GM04504 (cell line): ENCODE measurements around the gene HOXD13.

Source experiments
- DNase-seq: peaks from one replicate; pipeline ENCODE4 v3.0.0-alpha.2; 2012; ENCODE audit warnings: low read depth

The HOXD13 gene

DNA sequence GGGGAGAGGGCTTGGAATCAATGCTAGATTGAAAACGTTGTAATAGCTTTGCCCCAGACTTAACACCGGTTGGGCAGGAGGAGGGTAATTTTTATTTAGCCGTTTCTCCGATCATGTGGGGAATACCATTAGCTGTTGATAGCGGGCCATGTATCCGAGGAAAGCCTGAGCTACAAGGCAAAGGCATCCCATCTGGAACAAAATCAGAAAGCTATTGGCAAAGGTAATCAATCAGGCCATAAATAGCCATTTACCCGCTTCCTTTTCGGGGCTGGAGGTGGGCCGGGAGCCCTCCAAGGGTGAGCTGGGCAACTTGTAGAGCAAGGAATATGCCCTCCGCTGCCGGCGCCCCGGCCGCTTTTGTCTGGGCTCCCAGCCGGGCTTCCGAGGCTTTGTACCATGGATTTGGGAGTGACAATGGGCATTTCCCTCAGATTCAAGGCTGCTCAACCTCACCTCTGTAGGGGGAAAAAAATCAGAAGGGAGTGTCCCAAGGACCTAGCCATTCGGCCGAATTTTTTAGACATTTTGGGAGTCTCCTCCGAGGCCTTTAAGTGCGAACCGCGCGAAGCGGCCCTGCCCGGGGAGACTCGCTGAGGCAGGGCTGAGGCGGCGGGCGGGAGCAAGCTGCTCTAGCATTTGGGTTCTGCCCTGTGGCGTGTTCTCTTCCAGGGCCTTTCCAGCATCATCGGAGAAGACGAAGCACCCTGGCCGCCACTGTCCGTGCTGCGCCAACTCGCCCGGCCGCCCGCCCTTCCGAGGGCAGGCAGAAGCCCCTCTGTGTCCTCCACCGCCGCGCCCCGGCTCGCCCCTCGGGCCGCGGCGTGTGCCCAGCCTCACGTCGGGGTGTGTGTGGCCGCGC, 28.9 kb downstream of the HOXD13 start:
- DNase-seq = no peak

DNA sequence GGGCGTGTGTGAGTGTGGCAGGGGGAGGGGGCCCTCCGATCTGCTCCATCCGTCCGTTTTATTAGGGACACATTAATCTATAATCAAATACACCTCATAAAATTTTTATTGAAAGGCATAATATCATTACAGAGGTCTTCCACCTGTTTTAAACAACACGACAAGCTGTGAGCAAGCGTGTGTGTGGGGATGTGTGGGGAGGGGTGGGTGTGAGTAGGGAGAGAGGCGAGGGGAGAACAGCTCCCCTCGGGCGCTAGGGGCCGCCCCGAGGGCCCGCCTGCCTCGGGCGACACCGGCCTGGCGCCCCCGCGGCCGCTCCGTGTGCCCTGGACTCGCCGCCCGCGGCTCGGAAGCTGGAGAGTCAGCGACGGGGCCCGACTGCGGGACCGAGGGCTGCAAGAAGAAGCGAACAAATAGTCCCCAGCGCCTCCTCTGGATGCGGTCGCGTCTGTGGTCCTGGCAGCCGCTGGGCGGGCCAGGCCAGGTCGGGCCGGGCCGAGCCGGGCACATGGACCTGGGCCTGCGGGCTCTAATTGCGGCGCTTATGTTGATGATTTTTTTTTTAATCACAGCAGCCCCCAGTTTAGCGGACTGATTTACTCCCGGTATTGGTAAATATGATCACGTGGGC, 29.6 kb downstream of the HOXD13 start:
- DNase-seq = peak; percentile 57

- DNase-seq = no peak
Measured at GRCh38 chr2:176122683-176123410, 30.3 kb downstream of the HOXD13 start, which contains the start of gene HOXD9. HOXD9 (plus strand) TSS chr2:176122719; CDS start chr2:176122769, 50 bp downstream.

- no peak for DNase-seq
Measured at GRCh38 chr2:176123411-176124109, 31.0 kb downstream of the HOXD13 start.

- DNase-seq = no peak
Measured at GRCh38 chr2:176124110-176124946, 31.8 kb downstream of the HOXD13 start.

DNA sequence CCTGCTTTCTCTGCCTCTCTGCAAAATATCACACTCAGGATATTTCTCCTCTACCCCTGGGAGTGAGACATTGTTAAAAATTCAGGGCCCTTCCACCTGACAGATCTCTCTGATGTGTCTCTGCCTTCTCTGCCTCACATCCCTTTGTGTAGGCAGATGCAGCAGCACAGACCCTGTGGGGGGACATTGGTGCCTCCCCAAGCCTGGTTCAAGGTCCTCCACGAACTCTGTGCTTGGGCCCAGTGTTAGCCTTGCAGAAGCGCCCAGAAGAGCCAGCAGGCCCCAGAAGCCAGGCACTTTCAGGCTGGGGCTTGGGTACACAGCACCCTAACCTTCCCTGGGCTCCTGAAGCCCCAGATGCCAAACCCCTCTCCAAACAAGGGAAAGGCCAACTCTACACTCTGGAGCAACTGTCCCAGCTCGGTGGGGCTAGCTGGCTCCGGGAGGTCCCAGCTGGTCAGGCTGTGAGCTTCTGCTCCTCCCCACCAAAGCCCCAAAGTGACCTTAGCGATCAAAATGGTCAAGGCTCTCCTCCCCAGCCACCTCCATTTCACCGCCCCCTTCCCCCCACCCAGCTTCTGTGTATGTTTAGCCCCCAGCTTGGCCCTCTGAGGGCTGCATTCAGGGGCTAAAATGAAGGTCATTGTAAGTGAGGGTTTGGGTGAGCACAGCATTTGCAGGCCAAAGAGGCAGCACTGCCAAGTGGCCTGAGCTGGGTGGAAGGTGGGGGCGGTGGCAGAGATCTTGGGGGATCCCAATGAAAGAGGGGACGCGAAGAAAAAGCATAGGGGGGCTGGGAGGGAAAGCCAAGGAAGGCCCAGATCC, 32.6 kb downstream of the HOXD13 start:
- DNase-seq = no peak

DNA sequence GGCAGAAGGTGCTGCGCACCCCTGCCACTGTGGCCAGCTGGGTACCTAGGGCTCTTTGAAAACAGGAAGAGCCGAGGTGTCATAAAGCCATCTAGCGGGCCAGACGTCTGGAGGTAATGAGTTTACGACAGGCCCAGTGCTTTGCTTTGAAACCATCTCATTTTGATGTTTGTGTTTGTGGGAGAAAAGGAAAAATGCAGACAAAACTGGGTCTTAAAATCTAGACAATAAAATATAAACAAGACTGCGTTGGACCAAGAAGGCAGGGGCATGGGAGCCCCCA, 33.2 kb downstream of the HOXD13 start:
- DNase-seq = no peak

DNA sequence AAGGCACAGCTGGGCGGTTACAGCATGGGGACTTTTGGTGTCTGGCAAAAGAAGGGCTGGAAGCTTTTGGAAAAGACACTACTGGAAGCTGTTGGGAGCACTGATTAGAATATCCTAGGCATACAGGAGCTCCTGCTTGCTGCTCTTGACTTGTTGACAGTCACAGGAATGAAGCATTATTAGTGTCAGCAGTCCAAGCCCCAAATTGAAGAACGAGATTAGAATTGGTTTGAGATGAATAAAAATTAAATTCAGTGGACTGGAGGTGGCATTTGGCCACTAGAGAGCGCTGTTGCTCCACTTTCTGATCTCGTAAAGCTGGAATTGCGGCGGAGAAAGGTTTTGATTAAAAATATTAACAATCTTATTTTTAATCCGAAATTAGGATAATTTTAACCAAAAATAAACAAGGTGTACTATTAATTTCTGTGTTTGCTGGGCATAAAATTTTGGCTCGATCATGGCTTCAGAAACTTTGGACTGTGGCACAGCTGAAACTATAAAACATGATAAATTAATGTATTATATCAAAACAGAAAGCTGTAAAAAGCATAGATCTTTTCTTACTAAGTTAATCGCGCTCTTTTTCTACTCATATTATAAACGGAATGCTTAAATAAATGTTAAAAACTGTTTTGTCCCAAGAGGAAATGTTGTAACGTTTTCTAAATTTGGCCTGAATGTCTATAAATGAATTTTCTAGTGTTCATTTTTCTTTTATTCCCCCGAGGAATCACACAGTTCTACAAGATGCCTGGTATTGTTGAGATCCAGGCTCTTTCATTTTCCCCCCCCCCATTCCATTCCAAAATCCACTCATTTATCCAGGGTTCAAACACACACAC, 34.6 kb downstream of the HOXD13 start:
- no peak for DNase-seq

DNA sequence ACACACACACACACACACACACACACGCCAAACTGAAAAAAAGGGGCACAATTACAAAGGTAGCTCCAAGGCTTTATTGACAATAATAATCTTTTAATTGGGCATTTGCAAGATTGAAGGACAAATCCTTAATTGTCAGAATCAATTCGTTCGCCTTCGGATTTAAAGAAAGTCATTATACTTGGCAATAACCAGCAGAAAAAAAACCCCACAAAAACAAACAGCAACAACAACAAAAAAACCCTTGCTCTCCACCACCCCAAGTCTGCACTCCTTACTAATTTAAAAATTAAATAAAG, 35.2 kb downstream of the HOXD13 start:
- DNase-seq = no peak

DNA sequence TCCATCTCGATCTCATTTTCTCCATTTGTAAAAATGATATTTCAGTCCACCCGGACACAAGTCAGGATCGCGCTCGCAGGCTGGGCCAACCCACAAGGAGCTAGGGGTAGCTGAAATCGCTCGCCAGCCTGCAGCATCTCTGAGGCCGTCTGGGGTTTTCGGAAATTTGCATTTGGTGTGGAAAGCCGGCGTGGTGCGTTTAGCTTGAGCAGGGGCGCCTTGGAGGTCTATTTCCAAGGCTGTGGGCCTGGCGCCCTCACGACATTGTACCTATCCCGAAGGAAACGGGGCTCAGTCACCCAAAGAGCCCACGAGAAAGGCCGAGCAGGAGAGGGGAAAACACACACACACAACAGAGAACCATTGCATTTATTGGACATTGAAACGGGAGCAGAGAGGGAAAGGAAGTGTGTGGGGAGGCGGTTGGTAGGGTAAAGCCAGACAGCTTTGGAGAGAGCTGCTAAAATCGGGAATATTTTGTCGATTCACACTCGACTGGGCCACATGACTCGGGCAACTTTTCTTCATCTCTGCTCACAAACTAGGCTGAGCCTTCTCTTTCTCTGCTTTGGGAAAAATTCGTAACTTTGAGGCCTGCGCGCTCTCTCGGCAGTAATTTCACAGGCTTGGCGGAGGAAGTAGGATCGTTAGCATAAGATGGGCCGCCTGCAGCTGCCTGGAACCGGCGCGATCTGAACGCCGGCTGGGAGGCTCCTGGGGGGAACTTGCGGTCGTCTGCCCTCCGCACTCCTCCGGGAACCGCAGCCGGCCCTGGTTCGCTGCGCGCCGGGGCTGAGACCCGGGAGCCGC, 35.9 kb downstream of the HOXD13 start:
- DNase-seq = no peak

DNA sequence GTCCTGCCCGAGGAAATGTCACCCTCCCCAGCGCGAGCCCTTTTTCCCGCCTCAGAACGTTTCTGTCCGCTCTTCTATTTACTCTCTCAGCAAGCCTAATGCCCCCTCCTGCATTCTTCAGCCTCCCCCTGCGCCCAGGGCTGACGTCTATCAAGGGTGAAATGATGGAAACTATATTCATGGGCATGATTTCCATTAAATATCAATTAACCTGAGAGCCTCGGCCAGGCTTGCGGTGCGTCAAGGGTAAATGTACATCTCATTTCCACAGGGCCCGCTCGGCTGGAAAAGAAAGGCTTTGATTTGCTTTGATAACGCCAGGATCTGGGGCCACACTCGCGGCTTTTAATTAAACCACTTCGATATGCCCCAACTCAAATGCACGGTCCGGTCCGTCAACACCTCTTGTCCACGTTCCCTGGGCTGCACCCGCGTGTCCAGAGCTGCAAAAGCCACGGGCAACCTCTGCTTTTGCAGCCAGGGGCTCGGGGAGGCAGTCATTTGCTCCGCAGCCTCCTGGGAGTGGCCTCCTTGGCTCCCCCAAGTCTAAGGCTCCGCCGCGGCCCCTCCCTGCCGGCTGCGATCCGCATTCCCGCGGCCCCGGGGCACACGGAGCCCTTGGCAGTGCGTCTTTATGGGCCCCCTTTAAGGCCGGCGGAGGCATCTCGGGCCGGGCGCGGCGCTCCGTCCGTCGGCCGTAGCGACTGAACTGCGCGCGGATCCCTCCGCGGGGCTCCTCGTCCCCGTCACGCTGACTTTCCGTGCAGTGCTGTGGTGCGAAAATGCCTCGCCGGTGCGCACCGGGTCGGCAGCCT, 36.7 kb downstream of the HOXD13 start, which contains the start of gene HOXD8:
Gene HOXD8, plus strand, starts transcription at position 724 of the 815 bp plus-strand sequence. CDS start 662 bp downstream, outside the sequence.
- DNase-seq = peak; percentile 71

DNA sequence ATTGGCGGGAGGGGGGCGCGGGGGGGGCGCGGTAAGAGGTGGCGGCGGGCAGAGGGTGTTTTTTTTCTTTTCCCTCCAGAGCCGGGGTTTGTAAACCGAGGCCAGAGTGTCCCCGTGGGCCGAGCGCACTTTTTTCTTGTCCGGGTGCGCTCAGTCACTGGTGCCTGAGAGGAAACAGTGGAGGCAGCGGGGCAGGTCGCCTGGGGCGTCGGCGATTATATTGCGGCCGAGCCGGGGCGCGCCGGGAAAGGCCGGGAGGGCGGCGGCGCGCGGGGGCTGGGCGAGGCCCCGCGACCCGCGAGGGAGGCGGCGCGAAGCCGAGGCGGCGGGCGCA, 37.3 kb downstream of the HOXD13 start:
- DNase-seq = no peak

GRCh38 chr2:176130147-176130956, 37.8 kb downstream of the HOXD13 start:
- no peak for DNase-seq

GRCh38 chr2:176130957-176131847, 38.7 kb downstream of the HOXD13 start:
- no peak for DNase-seq

DNA sequence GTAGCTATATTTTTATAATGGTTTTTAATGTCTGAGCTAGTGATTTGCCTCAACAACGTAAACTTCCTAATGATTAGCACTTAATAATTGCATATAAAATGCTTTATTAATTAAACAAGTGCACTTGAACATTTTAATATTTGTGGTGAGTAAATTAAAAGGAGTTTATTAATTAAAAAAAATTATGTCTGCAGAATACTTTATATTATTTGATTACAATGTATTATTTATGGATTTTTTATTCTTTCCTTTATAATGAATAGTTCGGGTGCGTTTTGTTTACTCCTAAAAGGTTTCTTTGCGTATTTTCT, 39.3 kb downstream of the HOXD13 start:
- no peak for DNase-seq
